Mucosa of gallbladder (tissue), 1 donor: ENCODE measurements around the gene RUNX2. TPM values are rescaled to one million over a fixed set of nuclear protein-coding genes. Genes with fewer than 3 reads are reported as not detected.

Experiments used
- DNase-seq: peaks from one replicate; pipeline ENCODE4 v3.0.0-alpha.2; 2020; ENCODE audit warnings: low spot score
- total RNA-seq: library from RNA; stranded (reverse); gene quantifications from one replicate; pipeline ENCODE4 v1.2.1, GENCODE V29; 2021
- donor health status: DM: no; HTN: no; CAD: no.

The RUNX2 gene
- total RNA-seq, 1 donor from 2014 or later: 5.3 TPM

GRCh38 chr6:45483021-45483420 is 154.9 kb downstream of the RUNX2 start:
- DNase-seq: no peak

- DNase-seq: no peak
Observed at GRCh38 chr6:45483501-45483900, 155.4 kb downstream of the RUNX2 start.

GRCh38 chr6:45486736-45487135 is 158.6 kb downstream of the RUNX2 start:
- DNase-seq: no peak

GRCh38 chr6:45487645-45488044 is 159.5 kb downstream of the RUNX2 start:
- DNase-seq: no peak

- DNase-seq: no peak
Observed at GRCh38 chr6:45488269-45488668, 160.1 kb downstream of the RUNX2 start.

GRCh38 chr6:45488889-45489288 is 160.8 kb downstream of the RUNX2 start:
- DNase-seq: no peak

- no peak for DNase-seq
Observed at GRCh38 chr6:45491048-45491735, 163.1 kb downstream of the RUNX2 start.

- no peak for DNase-seq
Observed at GRCh38 chr6:45491874-45492273, 163.7 kb downstream of the RUNX2 start.

GRCh38 chr6:45493761-45494160 is 165.6 kb downstream of the RUNX2 start:
- no peak for DNase-seq

- no peak for DNase-seq
Observed at GRCh38 chr6:45494416-45495135, 166.4 kb downstream of the RUNX2 start.

GRCh38 chr6:45495429-45496084 is 167.4 kb downstream of the RUNX2 start:
- DNase-seq: no peak

GRCh38 chr6:45496085-45496433 is 167.9 kb downstream of the RUNX2 start:
- DNase-seq: no peak

GRCh38 chr6:45498591-45498990 is 170.5 kb downstream of the RUNX2 start:
- no peak for DNase-seq

- no peak for DNase-seq
Observed at GRCh38 chr6:45500924-45501816, 173.0 kb downstream of the RUNX2 start.

GRCh38 chr6:45502456-45502855 is 174.3 kb downstream of the RUNX2 start:
- DNase-seq: no peak

GRCh38 chr6:45504947-45505346 is 176.8 kb downstream of the RUNX2 start:
- DNase-seq: peak; percentile 15

GRCh38 chr6:45505470-45505869 is 177.3 kb downstream of the RUNX2 start:
- DNase-seq: no peak

- no peak for DNase-seq
Observed at GRCh38 chr6:45507186-45507585, 179.1 kb downstream of the RUNX2 start.

GRCh38 chr6:45509426-45509825 is 181.3 kb downstream of the RUNX2 start:
- DNase-seq: no peak

- DNase-seq: no peak
Observed at GRCh38 chr6:45512717-45513116, 184.6 kb downstream of the RUNX2 start.

- DNase-seq: no peak
Observed at GRCh38 chr6:45513213-45513618, 185.1 kb downstream of the RUNX2 start.

- no peak for DNase-seq
Observed at GRCh38 chr6:45513843-45514242, 185.7 kb downstream of the RUNX2 start.
